IMR-90 (cell line): ENCODE results near the gene CEP152. TPM values are rescaled to one million over a fixed set of nuclear protein-coding genes. Genes with fewer than 3 reads are reported as not detected.

ENCODE experiments used
- ATAC-seq: fragments of 200-7000 bp; cut with Tn5 transposase; 2 replicates; pipeline ENCODE4 v1.9.1; 2020; ENCODE audit warnings: low read depth, mild to moderate bottlenecking, moderate library complexity
- BruUV-seq: library from RNA; stranded (reverse); fragments of 400-500 nt; replicated peaks from 2 replicates; lab custom pipeline; 2021; lab: Mats Ljungman, UMichigan
- CTCF ChIA-PET: fragments of 300-600 bp; formaldehyde crosslinking; extraction: SDS; loops from one replicate; lab custom pipeline; 2021; ENCODE audit warnings: antibody characterized with exemption; lab: Yijun Ruan, JAX
- POLR2A ChIA-PET: fragments of 300-600 bp; sonication (Branson Sonifier 250); formaldehyde crosslinking; loops from one replicate; lab custom pipeline; 2022; ENCODE audit warnings: antibody characterized with exemption; ENCODE audit not compliant: unreplicated experiment; lab: Charles Lee
- DNase-seq: peaks from one replicate; pipeline ENCODE4 v3.0.0; 2013
- H2AFZ ChIP-seq: replicated peaks from 2 replicates; pipeline ENCODE3; 2013; ENCODE audit warnings: low read length, mild to moderate bottlenecking; ENCODE audit not compliant: poor library complexity
- H2AK5ac ChIP-seq: 2 replicates; pipeline ENCODE4 v1.6.1; 2013; ENCODE audit warnings: low read depth, low read length, inconsistent platforms
- H2AK9ac ChIP-seq: replicated peaks from 2 replicates; pipeline ENCODE3; 2013; ENCODE audit warnings: mild to moderate bottlenecking, low read depth, low read length, moderate library complexity; ENCODE audit not compliant: poor library complexity
- H2BK120ac ChIP-seq: 2 replicates; pipeline ENCODE4 v1.6.1; 2013; ENCODE audit warnings: low read depth, low read length, inconsistent platforms
- H2BK15ac ChIP-seq: 3 replicates; pipeline ENCODE4 v1.6.1; 2013; ENCODE audit warnings: low read depth, low read length, inconsistent platforms
- H2BK20ac ChIP-seq: 2 replicates; pipeline ENCODE4 v1.6.1; 2013; ENCODE audit warnings: low read depth, mild to moderate bottlenecking, inconsistent platforms, low read length, moderate library complexity
- H2BK5ac ChIP-seq: 2 replicates; pipeline ENCODE4 v1.6.1; 2013; ENCODE audit warnings: mild to moderate bottlenecking, low read depth, low read length, inconsistent platforms; ENCODE audit not compliant: poor library complexity, severe bottlenecking
- H3K14ac ChIP-seq: replicated peaks from 2 replicates; pipeline ENCODE4 v1.6.1; 2013; ENCODE audit warnings: low read depth, low read length, inconsistent platforms
- H3K18ac ChIP-seq: 2 replicates; pipeline ENCODE4 v1.6.1; 2013; ENCODE audit warnings: low read depth, low read length, control low read depth
- H3K23ac ChIP-seq: 2 replicates; pipeline ENCODE4 v1.6.1; 2013; ENCODE audit warnings: low read depth, low read length, inconsistent platforms
- H3K27ac ChIP-seq: 2 replicates; pipeline ENCODE4 v1.5.1; 2013; ENCODE audit warnings: mild to moderate bottlenecking, control low read depth, low read length; ENCODE audit not compliant: insufficient read depth
- H3K27me3 ChIP-seq: 2 replicates; pipeline ENCODE4 v1.6.1; 2013; ENCODE audit warnings: low read length; ENCODE audit not compliant: control insufficient read depth, insufficient read depth
- H3K36me3 ChIP-seq: 2 replicates; pipeline ENCODE4 v1.6.1; 2013; ENCODE audit warnings: low read length, mixed read lengths; ENCODE audit not compliant: control insufficient read depth, insufficient read depth
- H3K4ac ChIP-seq: 2 replicates; pipeline ENCODE4 v1.6.1; 2013; ENCODE audit warnings: low read depth, low read length, inconsistent platforms
- H3K4me1 ChIP-seq: 2 replicates; pipeline ENCODE4 v1.6.1; 2013; ENCODE audit warnings: low read length, mixed read lengths; ENCODE audit not compliant: control insufficient read depth, insufficient read depth
- H3K4me2 ChIP-seq: 2 replicates; pipeline ENCODE4 v1.6.1; 2013; ENCODE audit warnings: low read depth, mild to moderate bottlenecking, control low read depth, low read length, moderate library complexity
- H3K4me3 ChIP-seq: 2 replicates; pipeline ENCODE4 v1.5.1; 2013; ENCODE audit warnings: low read depth, mild to moderate bottlenecking, control low read depth, low read length, moderate library complexity; ENCODE audit not compliant: insufficient read depth
- H3K56ac ChIP-seq: 2 replicates; pipeline ENCODE4 v1.6.1; 2013; ENCODE audit warnings: low read length, inconsistent platforms; ENCODE audit not compliant: insufficient read depth; ENCODE audit errors: extremely low read depth
- H3K79me1 ChIP-seq, 2 experiments: 2 replicates each; pipeline ENCODE4 v1.6.1; 2013; ENCODE audit warnings: low read length in 2 of 2, inconsistent platforms in 1 of 2, low read depth in 1 of 2
- H3K9ac ChIP-seq: 2 replicates; pipeline ENCODE4 v1.6.1; 2013; ENCODE audit warnings: low read depth, low read length, control low read depth
- H3K9me1 ChIP-seq: 2 replicates; pipeline ENCODE4 v1.6.1; 2013; ENCODE audit warnings: low read length, inconsistent platforms; ENCODE audit not compliant: insufficient read depth
- H3K9me3 ChIP-seq: 2 replicates; pipeline ENCODE4 v1.6.1; 2013; ENCODE audit warnings: low read length; ENCODE audit not compliant: control insufficient read depth, insufficient read depth
- H4K20me1 ChIP-seq: 2 replicates; pipeline ENCODE4 v1.6.1; 2013; ENCODE audit warnings: low read length, inconsistent platforms; ENCODE audit not compliant: insufficient read depth
- H4K5ac ChIP-seq: 2 replicates; pipeline ENCODE4 v1.6.1; 2013; ENCODE audit warnings: mild to moderate bottlenecking, low read depth, low read length, control low read depth
- H4K8ac ChIP-seq, 2 experiments: 2 replicates each; pipeline ENCODE4 v1.6.1; 2013; ENCODE audit warnings: low read depth in 2 of 2, low read length in 2 of 2, control low read depth in 1 of 2, inconsistent platforms in 1 of 2
- H4K91ac ChIP-seq: 2 replicates; pipeline ENCODE4 v1.6.1; 2013; ENCODE audit warnings: low read depth, low read length, inconsistent platforms; ENCODE audit not compliant: insufficient read depth
- BHLHE40 ChIP-seq: fragments of 150-350 bp; IDR thresholded peaks from 2 replicates; pipeline ENCODE4 v1.6.1; 2016; ENCODE audit warnings: mild to moderate bottlenecking, low read depth, low read length
- CHD1 ChIP-seq: IDR thresholded peaks from 2 replicates; pipeline ENCODE4 v1.6.1; 2012; ENCODE audit warnings: low read depth, low read length, improper control_type of control experiment
- MAFK ChIP-seq: IDR thresholded peaks from 2 replicates; pipeline ENCODE4 v1.6.1; 2012; ENCODE audit warnings: low read depth, low read length, improper control_type of control experiment
- MXI1 ChIP-seq: IDR thresholded peaks from 2 replicates; pipeline ENCODE4 v1.6.1; 2012; ENCODE audit warnings: low read depth, mild to moderate bottlenecking, low read length, moderate library complexity, borderline replicate concordance
- NFE2L2 ChIP-seq: fragments of 150-350 bp; IDR thresholded peaks from 2 replicates; pipeline ENCODE4 v1.6.1; 2016; ENCODE audit warnings: low read depth, mild to moderate bottlenecking, low read length
- RFX5 ChIP-seq: IDR thresholded peaks from 2 replicates; pipeline ENCODE4 v1.8.0; 2012; ENCODE audit warnings: low read depth, mild to moderate bottlenecking, low read length, moderate library complexity
- WGBS, 2 experiments: methylation state at CpG; one replicate each; pipeline versions ENCODE4 v1.1.5 to v1.1.7; 2013; ENCODE audit warnings: missing lambda C conversion rate in 2 of 2; ENCODE audit not compliant: insufficient read length in 1 of 2; ENCODE audit errors: extremely low coverage in 2 of 2; 5-methylcytosine and 5-hydroxymethylcytosine counted together
- dilution Hi-C: fragments of 300-500 bp; cut with HindIII; formaldehyde crosslinking; loops from one replicate; pipeline ENCODE4 v1.14.3; 2018; ENCODE audit warnings: low sequenced_read_pairs; ENCODE audit not compliant: unreplicated experiment
- in situ Hi-C: fragments of 300-500 bp; cut with MboI; formaldehyde crosslinking; loops from 3 replicates; pipeline ENCODE4 v1.14.3; 2019; ENCODE audit warnings: low sequenced_read_pairs, inconsistent platforms, mixed read lengths
- intact Hi-C: fragments of 100-400 bp; cut with micrococcal nuclease; formaldehyde crosslinking; loops from 2 replicates; pipeline ENCODE4 v1.10.0; 2022
- polyA plus RNA-seq, 3 experiments: library from polyadenylated mRNA; depleted of rRNA; stranded (reverse); fragments of >200 nt; gene quantifications; 2 replicates each; pipeline ENCODE4 v1.2.3, GENCODE V29; 2012; ENCODE audit warnings: low replicate concordance in 1 of 3
- total RNA-seq: library from RNA; depleted of rRNA; stranded (reverse); fragments of >200 nt; gene quantifications from 2 replicates; pipeline ENCODE4 v1.2.3, GENCODE V29; 2012; rRNA removed
- TF ChIP-seq, protein P1 (sequence below): fragments of 150-350 bp; IDR thresholded peaks from 2 replicates; pipeline ENCODE4 v1.6.1; 2017; ENCODE audit warnings: mild to moderate bottlenecking, antibody characterized with exemption, low read length, low read depth
- TF ChIP-seq, protein P2 (sequence below): fragments of 150-350 bp; IDR thresholded peaks from 2 replicates; pipeline ENCODE4 v1.6.1; 2016; ENCODE audit warnings: low read depth, mild to moderate bottlenecking, low read length, moderate library complexity, borderline replicate concordance

Gene CEP152
- total and polyA plus RNA-seq, 2 of the 4 experiments (the other 2 are of a cell fraction) = 2.1 to 7.3 TPM

DNA sequence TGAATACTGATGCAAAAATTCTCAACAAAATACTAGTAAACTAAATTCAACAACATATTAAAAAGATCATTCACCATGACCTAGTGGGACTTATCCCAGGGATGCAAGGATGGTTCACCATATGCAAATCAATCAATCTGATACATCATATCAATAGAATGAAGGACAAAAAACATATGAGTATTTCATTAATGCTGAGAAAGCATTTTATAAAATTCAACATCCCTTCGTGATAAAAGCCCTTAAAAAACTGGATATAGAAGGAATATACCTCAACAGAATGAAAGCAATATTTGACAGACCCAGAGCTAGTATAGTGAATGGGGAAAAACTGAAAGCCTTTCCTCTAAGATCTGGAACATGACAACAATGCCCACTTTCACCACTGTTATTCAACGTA lies 122.4 kb downstream of the CEP152 start:
- dilution Hi-C loops (no loop called here), in situ Hi-C loops (no loop called here), intact Hi-C loops (no loop called here)
- DNase-seq (no peak), ATAC-seq (no peak)
- H3K9me1 ChIP-seq = 0 out of 2 replicates have a peak, but pooled peaks cover 1% of the 10 kb centered on the region
- H3K23ac ChIP-seq = no peak overlapping the region
- H2BK5ac ChIP-seq = no peak overlapping the region
- no peak overlapping the region for H3K14ac ChIP-seq
- H3K4ac ChIP-seq = no peak overlapping the region
- H3K56ac ChIP-seq = no peak overlapping the region
- no peak overlapping the region for H2AK9ac ChIP-seq
- no peaks in the 10 kb centered on the region for H3K79me1 ChIP-seq
- H3K9ac ChIP-seq = no peak overlapping the region
- no peak overlapping the region for H2BK20ac ChIP-seq
- no peak overlapping the region for H3K18ac ChIP-seq
- no CpG with 5 or more reads among the region's 2 CpGs for WGBS, 2 experiments
- POLR2A ChIA-PET = no interaction called here
- no peak overlapping the region for H4K5ac ChIP-seq
- no peak overlapping the region for H3K4me3 ChIP-seq
- no peaks in the 10 kb centered on the region for H3K36me3 ChIP-seq
- H2AK5ac ChIP-seq = no peak overlapping the region
- H2BK120ac ChIP-seq = no peak overlapping the region
- no peaks in the 10 kb centered on the region for H3K9me3 ChIP-seq
- H3K4me2 ChIP-seq = no peak overlapping the region
- H4K91ac ChIP-seq = no peak overlapping the region
- H2AFZ ChIP-seq = no peak overlapping the region
- no TSS peak for BruUV-seq
- no peak overlapping the region for H4K8ac ChIP-seq
- H3K27ac ChIP-seq = no peak overlapping the region
- H3K27me3 ChIP-seq = no peaks in the 10 kb centered on the region
- CTCF ChIA-PET = no interaction called here
- peaks cover 3% of the 10 kb centered on the region for H3K4me1 ChIP-seq
- peak; percentile 80 for TF ChIP-seq MAFK
- no peak for TF ChIP-seq MXI1
- no peak for TF ChIP-seq CHD1
- no peak for TF ChIP-seq NFE2L2
- TF ChIP-seq, protein P1, sequence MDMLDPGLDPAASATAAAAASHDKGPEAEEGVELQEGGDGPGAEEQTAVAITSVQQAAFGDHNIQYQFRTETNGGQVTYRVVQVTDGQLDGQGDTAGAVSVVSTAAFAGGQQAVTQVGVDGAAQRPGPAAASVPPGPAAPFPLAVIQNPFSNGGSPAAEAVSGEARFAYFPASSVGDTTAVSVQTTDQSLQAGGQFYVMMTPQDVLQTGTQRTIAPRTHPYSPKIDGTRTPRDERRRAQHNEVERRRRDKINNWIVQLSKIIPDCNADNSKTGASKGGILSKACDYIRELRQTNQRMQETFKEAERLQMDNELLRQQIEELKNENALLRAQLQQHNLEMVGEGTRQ = no peak
- no peak for TF ChIP-seq BHLHE40
- TF ChIP-seq, protein P2, sequence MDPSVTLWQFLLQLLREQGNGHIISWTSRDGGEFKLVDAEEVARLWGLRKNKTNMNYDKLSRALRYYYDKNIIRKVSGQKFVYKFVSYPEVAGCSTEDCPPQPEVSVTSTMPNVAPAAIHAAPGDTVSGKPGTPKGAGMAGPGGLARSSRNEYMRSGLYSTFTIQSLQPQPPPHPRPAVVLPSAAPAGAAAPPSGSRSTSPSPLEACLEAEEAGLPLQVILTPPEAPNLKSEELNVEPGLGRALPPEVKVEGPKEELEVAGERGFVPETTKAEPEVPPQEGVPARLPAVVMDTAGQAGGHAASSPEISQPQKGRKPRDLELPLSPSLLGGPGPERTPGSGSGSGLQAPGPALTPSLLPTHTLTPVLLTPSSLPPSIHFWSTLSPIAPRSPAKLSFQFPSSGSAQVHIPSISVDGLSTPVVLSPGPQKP = no peak
- no peak for TF ChIP-seq RFX5
- no peak overlapping the region for H2BK15ac ChIP-seq
- no peaks in the 10 kb centered on the region for H4K20me1 ChIP-seq

Other genes with a start within 250 kb of the CEP152 start
- gene FBN1, start 165.4 kb downstream of the CEP152 start, total RNA-seq = 283 and 326 TPM in 2 replicates
- gene FBN1, start 165.4 kb downstream of the CEP152 start, polyA plus RNA-seq (2012; rRNA removed) = 130 and 134 TPM in 2 replicates
- 147 and 308 TPM in 2 replicates for gene EID1, start 67.1 kb upstream of the CEP152 start, total RNA-seq
- gene EID1, start 67.1 kb upstream of the CEP152 start, polyA plus RNA-seq (2012; rRNA removed) = 162 and 191 TPM in 2 replicates
- gene SHC4, start 152.8 kb upstream of the CEP152 start, total RNA-seq = 2.5 and 2.7 TPM in 2 replicates
- 0.91 and 0.95 TPM in 2 replicates for gene SHC4, start 152.8 kb upstream of the CEP152 start, polyA plus RNA-seq (2012; rRNA removed)
- gene SECISBP2L, start 235.4 kb upstream of the CEP152 start, total RNA-seq = 34.1 and 45.0 TPM in 2 replicates
- gene SECISBP2L, start 235.4 kb upstream of the CEP152 start, polyA plus RNA-seq (2012; rRNA removed) = 10.4 and 13.1 TPM in 2 replicates